ENCODE data around the gene CCDC148.

DNA sequence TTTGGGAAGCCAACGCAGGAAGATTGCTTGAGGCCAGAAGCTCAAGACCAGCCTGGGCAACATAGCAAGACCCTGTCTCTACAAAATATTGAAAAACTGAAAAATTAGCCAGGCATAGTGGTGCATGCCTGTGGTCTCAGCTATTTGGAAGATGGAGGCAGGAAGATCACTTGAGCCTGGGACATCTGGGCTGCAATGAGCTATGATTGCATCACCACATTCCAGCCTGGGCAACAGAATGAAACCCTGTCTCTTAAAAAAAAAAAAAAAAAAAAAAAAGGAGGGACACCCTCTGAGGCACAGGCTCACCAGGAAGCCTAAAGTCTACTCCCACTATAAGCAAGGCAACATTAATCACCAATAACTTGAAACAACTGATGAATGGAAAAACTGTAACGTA lies 151.1 kb downstream of the CCDC148 start:
- TF ChIP-seq ZNF76 (tag by site-specific recombination; IDR thresholded peaks at IDR 0.05; ENCODE audit: borderline replicate concordance, low read depth): no peak
- TF ChIP-seq TRIM28 (IDR thresholded peaks at IDR 0.05; ENCODE audit: borderline replicate concordance, low read length): no peak
- TF ChIP-seq, protein P1, sequence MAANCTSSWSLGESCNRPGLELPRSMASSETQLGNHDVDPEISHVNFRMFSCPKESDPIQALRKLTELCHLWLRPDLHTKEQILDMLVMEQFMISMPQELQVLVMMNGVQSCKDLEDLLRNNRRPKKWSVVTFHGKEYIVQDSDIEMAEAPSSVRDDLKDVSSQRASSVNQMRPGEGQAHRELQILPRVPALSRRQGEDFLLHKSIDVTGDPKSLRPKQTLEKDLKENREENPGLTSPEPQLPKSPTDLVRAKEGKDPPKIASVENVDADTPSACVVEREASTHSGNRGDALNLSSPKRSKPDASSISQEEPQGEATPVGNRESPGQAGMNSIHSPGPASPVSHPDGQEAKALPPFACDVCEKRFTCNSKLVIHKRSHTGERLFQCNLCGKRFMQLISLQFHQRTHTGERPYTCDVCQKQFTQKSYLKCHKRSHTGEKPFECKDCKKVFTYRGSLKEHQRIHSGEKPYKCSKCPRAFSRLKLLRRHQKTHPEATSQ (tag by site-specific recombination; IDR thresholded peaks at IDR 0.05): no peak
- TF ChIP-seq ZNF10 (tag by site-specific recombination; IDR thresholded peaks at IDR 0.05): no peak
- no peak for TF ChIP-seq ZNF423 (tag by site-specific recombination; IDR thresholded peaks at IDR 0.05)
- TF ChIP-seq, protein P2, sequence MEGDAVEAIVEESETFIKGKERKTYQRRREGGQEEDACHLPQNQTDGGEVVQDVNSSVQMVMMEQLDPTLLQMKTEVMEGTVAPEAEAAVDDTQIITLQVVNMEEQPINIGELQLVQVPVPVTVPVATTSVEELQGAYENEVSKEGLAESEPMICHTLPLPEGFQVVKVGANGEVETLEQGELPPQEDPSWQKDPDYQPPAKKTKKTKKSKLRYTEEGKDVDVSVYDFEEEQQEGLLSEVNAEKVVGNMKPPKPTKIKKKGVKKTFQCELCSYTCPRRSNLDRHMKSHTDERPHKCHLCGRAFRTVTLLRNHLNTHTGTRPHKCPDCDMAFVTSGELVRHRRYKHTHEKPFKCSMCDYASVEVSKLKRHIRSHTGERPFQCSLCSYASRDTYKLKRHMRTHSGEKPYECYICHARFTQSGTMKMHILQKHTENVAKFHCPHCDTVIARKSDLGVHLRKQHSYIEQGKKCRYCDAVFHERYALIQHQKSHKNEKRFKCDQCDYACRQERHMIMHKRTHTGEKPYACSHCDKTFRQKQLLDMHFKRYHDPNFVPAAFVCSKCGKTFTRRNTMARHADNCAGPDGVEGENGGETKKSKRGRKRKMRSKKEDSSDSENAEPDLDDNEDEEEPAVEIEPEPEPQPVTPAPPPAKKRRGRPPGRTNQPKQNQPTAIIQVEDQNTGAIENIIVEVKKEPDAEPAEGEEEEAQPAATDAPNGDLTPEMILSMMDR (tag by site-specific recombination; IDR thresholded peaks at IDR 0.05): no peak
- TF ChIP-seq, protein P3, sequence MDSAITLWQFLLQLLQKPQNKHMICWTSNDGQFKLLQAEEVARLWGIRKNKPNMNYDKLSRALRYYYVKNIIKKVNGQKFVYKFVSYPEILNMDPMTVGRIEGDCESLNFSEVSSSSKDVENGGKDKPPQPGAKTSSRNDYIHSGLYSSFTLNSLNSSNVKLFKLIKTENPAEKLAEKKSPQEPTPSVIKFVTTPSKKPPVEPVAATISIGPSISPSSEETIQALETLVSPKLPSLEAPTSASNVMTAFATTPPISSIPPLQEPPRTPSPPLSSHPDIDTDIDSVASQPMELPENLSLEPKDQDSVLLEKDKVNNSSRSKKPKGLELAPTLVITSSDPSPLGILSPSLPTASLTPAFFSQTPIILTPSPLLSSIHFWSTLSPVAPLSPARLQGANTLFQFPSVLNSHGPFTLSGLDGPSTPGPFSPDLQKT (IDR thresholded peaks at IDR 0.05; ENCODE audit: borderline replicate concordance, low read depth, low read length): no peak
- TF ChIP-seq ZNF776 (tag by site-specific recombination; IDR thresholded peaks at IDR 0.05; ENCODE audit: borderline replicate concordance): no peak
- no peak for TF ChIP-seq MZF1 (tag by site-specific recombination; IDR thresholded peaks at IDR 0.05; ENCODE audit: borderline replicate concordance)
- TF ChIP-seq TCF7L2 (IDR thresholded peaks at IDR 0.05; ENCODE audit: borderline replicate concordance, low read depth, low read length): no peak
- TF ChIP-seq YY1 (tag by site-specific recombination; IDR thresholded peaks at IDR 0.05): no peak
- TF ChIP-seq, protein P4, sequence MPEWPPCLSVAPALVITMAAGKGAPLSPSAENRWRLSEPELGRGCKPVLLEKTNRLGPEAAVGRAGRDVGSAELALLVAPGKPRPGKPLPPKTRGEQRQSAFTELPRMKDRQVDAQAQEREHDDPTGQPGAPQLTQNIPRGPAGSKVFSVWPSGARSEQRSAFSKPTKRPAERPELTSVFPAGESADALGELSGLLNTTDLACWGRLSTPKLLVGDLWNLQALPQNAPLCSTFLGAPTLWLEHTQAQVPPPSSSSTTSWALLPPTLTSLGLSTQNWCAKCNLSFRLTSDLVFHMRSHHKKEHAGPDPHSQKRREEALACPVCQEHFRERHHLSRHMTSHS (tag by site-specific recombination; IDR thresholded peaks at IDR 0.05): no peak
- TF ChIP-seq, protein P5, sequence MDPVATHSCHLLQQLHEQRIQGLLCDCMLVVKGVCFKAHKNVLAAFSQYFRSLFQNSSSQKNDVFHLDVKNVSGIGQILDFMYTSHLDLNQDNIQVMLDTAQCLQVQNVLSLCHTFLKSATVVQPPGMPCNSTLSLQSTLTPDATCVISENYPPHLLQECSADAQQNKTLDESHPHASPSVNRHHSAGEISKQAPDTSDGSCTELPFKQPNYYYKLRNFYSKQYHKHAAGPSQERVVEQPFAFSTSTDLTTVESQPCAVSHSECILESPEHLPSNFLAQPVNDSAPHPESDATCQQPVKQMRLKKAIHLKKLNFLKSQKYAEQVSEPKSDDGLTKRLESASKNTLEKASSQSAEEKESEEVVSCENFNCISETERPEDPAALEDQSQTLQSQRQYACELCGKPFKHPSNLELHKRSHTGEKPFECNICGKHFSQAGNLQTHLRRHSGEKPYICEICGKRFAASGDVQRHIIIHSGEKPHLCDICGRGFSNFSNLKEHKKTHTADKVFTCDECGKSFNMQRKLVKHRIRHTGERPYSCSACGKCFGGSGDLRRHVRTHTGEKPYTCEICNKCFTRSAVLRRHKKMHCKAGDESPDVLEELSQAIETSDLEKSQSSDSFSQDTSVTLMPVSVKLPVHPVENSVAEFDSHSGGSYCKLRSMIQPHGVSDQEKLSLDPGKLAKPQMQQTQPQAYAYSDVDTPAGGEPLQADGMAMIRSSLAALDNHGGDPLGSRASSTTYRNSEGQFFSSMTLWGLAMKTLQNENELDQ (tag by site-specific recombination; IDR thresholded peaks at IDR 0.05; ENCODE audit: low read depth): no peak
